Measurements from ENCODE around the gene PEDS1.
A peak's percentile ranks its signal among the peaks of the same experiment; 100 is the strongest.
"Not testable (repeated sequence)": the region's sequence is repeated elsewhere in the genome, so short reads cannot be mapped to it uniquely, and the experiment has no call there.

Gene PEDS1

GRCh38 chr20:50163570-50164317 is 10.2 kb upstream of the PEDS1 start:
- DNase-seq (ENCODE audit: extremely low read depth in 1 of 2, low read depth in 1 of 2): no peak

DNA sequence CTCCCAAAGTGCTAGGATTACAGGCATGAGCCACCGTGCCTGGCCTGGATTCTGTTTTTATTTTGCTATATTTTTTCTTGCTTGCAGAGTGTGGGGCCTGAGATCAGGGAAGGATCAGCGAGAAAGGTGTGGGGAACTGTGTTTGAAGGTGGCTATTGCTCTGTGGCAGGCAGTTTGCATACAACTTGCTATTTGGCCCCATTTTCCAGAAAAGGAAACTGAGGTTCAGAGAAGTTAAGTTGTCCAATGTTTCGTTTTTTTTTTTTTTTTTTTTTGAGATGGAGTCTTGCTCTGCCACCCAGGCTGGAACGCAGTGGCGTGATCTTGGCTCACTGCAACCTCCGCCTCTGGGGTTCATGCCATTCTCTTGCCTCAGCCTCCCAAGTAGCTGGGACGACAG is 8.0 kb upstream of the PEDS1 start:
- not testable (repeated sequence) for DNase-seq (ENCODE audit: extremely low read depth in 1 of 2, low read depth in 1 of 2)

GRCh38 chr20:50153153-50153499 is 397 bp downstream of the PEDS1 start:
- no peak for DNase-seq (ENCODE audit: extremely low read depth in 1 of 2, low read depth in 1 of 2)

- DNase-seq (ENCODE audit: extremely low read depth in 1 of 2, low read depth in 1 of 2): no peak
These were observed 950 bp downstream of the PEDS1 start for GRCh38 chr20:50152394-50153152.

GRCh38 chr20:50151034-50151743 is 2.3 kb downstream of the PEDS1 start:
- DNase-seq (ENCODE audit: extremely low read depth in 1 of 2, low read depth in 1 of 2): no peak

- no peak for DNase-seq (ENCODE audit: extremely low read depth in 1 of 2, low read depth in 1 of 2)
These were observed 3.9 kb downstream of the PEDS1 start for GRCh38 chr20:50149481-50150254.

DNA sequence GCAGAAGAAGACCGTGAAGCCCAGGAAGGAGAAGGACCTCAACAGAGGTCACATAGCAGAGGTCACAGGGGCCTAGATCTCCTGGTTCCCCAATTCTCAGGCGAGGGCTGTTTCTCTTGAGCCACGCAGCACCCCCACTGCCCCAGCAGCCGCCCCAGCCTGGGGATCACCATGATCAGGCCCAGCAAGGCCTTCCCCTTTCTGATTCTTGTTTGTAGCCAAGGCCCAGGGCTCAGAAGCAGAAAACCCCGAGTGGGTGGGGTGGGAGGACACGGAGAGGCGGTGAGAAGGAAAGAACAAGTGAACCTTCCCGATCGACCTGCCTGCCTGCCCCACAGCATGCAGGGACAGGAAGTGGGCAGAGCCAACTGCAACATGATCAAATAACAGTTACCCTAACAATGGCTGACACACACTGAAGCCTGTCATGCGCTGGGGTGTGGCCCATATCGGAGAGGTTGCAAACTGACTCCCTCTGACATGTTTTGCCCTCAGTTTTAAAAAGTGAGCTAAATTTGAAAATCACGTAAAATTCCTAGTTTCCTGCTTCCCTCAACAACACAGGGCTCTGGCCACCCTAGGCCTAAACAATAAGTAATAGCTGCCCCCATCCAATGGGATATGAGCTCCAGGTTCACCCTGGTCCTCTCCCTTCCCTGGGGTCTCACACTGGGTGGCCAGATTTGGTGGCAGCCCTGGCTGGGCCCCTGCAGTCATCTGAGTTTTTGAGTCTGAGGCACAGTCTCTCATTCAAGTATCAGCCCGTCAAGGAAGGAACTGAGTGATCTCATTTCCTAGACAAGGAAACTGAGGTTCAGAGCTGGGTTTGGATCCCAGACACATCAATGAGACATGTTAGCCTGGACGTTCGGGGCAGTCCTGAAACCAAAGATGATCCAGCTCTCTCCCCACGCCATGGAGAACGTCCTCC is 6.5 kb downstream of the PEDS1 start:
- DNase-seq (ENCODE audit: extremely low read depth in 1 of 2, low read depth in 1 of 2): peak; percentile 38 to 51

DNA sequence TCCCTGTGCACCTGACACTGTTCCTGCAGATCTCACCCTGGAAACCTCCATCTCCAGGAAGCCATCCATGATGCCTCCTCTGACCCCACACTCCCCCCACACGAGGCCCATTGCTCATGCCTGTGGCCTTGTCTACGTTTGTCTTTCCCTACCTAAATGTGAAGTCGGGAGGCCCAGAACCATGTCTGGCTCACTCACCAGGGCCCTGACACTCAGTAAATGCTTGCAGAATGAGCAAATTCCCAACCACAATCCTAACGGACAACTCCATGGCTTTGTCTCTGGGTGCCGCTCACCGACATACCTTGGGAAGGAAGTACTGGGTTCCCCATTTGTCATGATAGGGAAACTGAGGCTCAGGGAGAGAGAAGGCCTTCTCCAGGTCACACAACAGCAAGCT is 7.3 kb downstream of the PEDS1 start:
- no peak for DNase-seq (ENCODE audit: extremely low read depth in 1 of 2, low read depth in 1 of 2)

DNA sequence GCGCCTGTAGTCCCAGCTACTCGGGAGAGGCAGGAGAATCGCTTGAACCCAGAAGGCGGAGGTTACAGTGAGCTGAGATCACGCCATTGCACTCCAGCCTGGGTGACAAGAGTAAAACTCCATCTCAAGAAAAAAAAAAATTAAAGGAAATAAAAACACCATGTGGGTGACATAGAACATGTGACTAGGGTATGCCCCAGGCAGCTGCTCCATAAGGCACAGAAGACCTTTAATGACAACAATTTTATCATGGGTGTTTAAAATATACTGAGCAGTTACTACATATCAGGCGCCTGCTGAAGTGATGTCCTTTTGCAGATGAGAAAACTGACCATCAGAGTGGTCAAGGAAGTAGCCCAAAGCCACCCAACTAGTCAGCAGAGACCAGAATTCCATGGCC is 8.0 kb downstream of the PEDS1 start:
- no peak for DNase-seq (ENCODE audit: extremely low read depth in 1 of 2, low read depth in 1 of 2)

DNA sequence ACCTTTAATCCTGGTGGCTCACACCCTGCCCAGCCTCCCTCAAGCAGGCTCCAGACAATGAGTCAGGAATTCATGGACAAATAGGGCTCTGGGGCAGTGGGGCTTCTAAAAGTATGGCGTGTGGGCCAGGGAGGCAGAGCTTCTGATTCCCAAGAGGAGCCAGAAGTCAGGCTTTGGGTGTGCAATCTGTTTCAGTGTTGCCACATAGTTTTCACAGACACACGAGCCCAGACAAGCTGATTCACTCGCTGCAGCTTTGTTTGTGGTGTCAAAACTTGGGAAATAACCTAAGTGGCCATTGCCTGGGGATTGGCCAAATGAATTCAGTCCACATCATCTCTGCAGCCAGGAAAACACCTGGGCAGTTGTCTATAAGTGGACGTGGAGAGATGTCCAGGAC is 9.2 kb downstream of the PEDS1 start:
- DNase-seq (ENCODE audit: extremely low read depth in 1 of 2, low read depth in 1 of 2): no peak

DNA sequence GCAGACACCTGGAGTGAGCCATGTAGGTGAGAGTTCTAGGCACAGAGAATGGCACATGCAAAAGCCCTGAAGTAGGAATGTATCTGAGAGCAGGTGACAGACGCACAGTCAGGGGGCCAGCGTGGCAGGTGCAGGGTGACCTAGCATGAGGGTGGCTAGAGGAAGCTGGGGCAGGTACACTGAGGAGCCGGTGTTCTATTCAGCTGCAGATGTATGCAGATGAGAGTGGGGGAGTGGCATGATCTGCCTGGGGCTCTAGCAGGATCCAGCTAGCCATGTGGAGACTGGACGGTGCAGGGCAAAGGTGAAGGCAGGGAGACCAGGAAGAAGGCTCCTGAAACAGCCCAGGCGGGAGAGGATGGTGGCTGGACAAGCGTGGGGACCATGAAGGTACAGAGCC is 10.7 kb downstream of the PEDS1 start:
- DNase-seq (ENCODE audit: extremely low read depth in 1 of 2, low read depth in 1 of 2): no peak

DNA sequence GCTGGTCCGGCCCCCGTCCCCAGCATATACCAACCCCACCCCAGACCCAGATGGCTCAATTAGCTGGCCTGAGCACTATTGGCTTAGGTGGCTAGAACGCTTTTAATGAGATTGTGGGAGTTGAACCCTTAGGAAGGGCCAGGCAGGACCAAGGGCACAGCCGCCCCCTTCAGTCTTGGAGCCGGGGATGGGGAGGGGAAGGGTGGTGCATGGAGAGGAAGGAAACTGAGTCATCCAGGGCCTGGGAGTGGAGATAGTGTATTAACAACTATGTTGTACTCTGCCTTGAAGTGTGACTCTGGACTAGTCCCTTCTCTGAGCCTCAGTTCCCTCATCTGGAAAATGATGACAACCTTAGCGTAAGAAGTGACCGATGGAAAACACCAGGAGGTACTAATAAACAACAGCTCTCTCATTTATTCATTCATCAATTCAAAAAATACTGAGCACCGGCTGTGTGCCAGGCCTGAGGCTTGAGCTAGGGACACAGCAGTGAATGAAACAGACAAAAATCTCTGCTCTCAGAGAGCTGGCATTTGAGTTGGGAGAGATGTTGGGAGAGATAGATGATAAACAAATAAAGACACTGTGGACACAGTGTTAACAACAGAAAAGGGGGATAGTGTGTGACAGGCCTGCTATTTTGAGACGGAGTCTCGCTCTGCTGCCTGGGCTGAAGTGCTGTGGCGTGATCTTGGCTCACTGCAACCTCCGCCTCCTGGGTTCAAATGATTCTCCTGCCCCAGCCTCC is 11.5 kb downstream of the PEDS1 start:
- no peak for DNase-seq (ENCODE audit: extremely low read depth in 1 of 2, low read depth in 1 of 2)

- no peak for DNase-seq (ENCODE audit: extremely low read depth in 1 of 2, low read depth in 1 of 2)
These were observed 12.4 kb downstream of the PEDS1 start for GRCh38 chr20:50141018-50141675.

DNA sequence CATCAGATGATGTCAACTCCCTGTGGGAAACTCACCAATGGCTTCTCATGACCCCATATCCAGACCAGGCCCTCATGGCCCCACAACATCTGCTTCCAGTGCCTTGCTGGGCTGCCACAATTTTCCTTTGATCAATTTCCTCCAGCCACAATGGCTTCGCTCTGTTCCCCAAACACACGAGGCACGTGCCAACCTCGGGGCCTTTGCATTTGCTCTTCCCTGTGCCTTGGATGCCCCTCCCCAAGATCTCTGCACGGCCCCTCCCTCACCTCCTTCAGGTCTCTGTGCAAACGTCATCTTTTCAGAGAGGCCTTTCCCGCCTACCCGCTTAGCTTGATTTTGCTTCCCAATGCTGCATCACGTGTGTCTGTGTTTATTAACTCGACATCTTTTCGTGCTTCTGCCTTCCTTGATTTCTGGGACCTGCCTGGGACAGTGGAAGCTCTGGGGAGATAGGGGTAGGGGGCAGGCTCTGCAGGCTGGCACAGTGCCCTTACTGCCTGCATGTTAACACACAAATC is 13.1 kb downstream of the PEDS1 start:
- DNase-seq (ENCODE audit: extremely low read depth in 1 of 2, low read depth in 1 of 2): no peak

DNA sequence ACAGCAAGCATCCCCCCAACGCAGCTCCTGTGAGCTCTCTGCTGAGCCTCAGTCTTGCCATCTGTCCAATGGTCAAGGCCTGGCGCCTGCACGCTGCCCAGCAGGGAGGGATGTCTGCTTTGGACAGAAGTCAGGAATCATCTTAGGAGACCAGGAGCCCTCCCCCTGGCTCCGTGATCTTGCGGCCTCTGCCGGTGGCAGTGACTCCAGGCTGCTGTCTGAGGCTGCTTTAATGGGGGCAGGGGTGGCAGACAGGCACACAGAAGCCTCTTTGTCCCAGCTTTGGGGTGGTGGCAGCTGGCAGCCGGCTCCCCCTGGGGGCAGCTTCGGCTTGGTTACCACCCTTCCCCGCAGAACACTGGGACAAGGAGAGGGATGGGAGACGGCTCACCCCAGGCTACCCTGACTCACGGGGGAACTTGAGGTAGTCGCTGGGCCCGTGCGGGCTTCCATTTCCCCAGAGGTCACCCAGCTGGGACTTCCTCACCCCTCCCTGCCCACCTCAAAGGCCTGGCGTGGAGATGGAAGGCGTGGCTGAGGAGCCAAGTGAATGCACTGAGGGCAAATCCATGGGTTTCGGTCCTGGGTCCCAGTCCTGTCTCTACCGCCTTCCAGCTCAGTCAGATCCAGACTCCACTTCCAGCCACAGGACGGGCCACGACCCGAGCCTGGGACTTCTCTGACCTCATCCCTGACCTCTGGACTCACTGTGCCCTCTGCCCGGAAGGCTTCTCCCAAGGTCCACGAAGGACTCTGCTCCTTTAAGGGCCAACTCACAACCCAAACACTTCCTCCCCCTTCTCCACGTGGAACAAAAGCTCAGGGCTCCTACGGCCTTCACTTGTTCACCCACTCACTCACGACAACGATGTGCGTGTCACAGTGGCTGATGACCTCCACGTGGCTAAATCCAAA is 14.8 kb downstream of the PEDS1 start:
- no peak for DNase-seq (ENCODE audit: extremely low read depth in 1 of 2, low read depth in 1 of 2)

DNA sequence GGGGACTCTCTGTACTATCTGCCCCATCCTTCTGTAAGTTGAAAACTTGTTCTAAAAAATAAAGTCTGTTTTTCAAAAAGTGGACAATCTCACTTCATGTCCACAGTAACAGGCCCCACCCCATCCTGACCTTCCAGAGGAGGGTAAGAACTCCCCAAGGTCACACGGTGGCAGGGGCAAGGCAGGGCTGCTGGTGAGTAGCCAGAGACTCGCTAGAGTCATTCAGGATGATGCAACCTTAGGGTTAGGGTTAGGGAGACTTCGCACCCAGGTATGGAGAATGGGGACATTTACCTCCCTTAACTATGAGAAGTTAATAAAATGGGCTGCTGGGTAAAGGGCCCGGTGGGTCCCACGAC is 15.4 kb downstream of the PEDS1 start:
- no peak for DNase-seq (ENCODE audit: extremely low read depth in 1 of 2, low read depth in 1 of 2)

GRCh38 chr20:50137702-50138101 is 15.8 kb downstream of the PEDS1 start:
- DNase-seq (ENCODE audit: extremely low read depth in 1 of 2, low read depth in 1 of 2): not testable (repeated sequence)
